GM12892 (cell line): Measurements from ENCODE around the gene MCOLN1.

Source experiments
- POLR2A ChIP-seq: IDR thresholded peaks from 2 replicates; pipeline ENCODE4 v1.6.1; 2011; ENCODE audit warnings: low read depth, low read length, control low read depth
- POLR2AphosphoS5 ChIP-seq: IDR thresholded peaks from 2 replicates; pipeline ENCODE4 v1.6.1; 2011; ENCODE audit warnings: low read depth, low read length, control low read depth
- TAF1 ChIP-seq: IDR thresholded peaks from 2 replicates; pipeline ENCODE4 v1.6.1; 2011; ENCODE audit warnings: low read depth, mild to moderate bottlenecking, control low read depth, low read length, borderline replicate concordance

DNA sequence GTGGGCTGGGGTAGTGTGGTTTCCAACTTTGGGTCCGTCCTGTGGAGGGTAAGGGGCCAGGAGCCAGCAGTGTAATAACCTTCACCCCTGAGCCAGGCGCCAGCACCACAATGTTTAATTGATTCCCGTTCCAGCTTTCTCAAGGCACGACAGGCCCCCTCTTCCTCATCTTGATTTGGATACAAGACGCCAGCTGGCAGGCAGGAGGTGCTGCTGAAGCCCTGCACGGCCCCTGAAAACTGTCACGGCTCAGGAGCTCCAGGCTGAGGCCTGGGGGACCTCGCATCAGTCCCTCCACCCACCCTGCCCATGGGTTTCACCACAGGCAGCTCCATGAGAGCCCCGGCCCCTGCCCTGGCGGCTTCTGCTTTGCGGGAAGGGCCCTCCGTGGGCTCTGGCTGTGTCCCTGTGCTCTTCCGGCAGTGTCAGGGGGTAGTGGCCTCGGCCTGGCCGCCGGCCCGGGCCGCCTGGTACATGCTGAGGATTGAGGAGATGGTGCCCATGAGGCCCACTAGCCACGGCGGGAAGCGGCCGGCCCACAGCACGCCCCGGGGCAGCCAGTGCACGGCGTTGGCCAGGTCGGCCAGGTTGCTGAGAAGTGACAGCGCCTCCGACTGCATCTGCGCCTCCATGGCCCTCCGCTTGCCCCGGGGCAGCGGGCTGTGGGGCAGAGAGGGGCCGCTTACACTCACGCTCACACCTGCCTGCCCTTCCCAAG, 45.5 kb upstream of the MCOLN1 start:
- no peak for TF ChIP-seq POLR2AphosphoS5
- TF ChIP-seq POLR2A, result 0 out of 2 replicates have a peak, but pooled peaks have one; percentile 3
- no peak for TF ChIP-seq TAF1
